ENCODE results near the gene ABCC5.

Gene ABCC5

GRCh38 chr3:183914856-183915255 lies 102.8 kb downstream of the ABCC5 start:
- DNase-seq (ENCODE audit: low read depth) = no peak
- no peak for TF ChIP-seq CTCF (conservative IDR thresholded peaks at IDR 0.05; ENCODE audit: low read depth, low read length)
- H3K4me3 ChIP-seq (ENCODE audit: low read depth, low read length) = no peak overlapping the region

GRCh38 chr3:183913580-183913920 lies 104.1 kb downstream of the ABCC5 start:
- no peak for DNase-seq (ENCODE audit: low read depth)
- no peak for TF ChIP-seq CTCF (conservative IDR thresholded peaks at IDR 0.05; ENCODE audit: low read depth, low read length)
- no peak overlapping the region for H3K4me3 ChIP-seq (ENCODE audit: low read depth, low read length)

GRCh38 chr3:183912895-183913579 lies 104.6 kb downstream of the ABCC5 start:
- TF ChIP-seq CTCF (conservative IDR thresholded peaks at IDR 0.05; ENCODE audit: low read depth, low read length) = no peak
- DNase-seq (ENCODE audit: low read depth) = no peak

GRCh38 chr3:183911763-183912506 lies 105.7 kb downstream of the ABCC5 start:
- H3K4me3 ChIP-seq (ENCODE audit: low read depth, low read length) = no peak overlapping the region
- TF ChIP-seq CTCF (conservative IDR thresholded peaks at IDR 0.05; ENCODE audit: low read depth, low read length) = no peak
- DNase-seq (ENCODE audit: low read depth) = no peak

More at GRCh38 chr3:183912895-183913579, 104.6 kb downstream of the ABCC5 start:
- no peak overlapping the region for H3K4me3 ChIP-seq (ENCODE audit: low read depth, low read length)

- TF ChIP-seq CTCF (conservative IDR thresholded peaks at IDR 0.05; ENCODE audit: low read depth, low read length) = no peak
- no peak for DNase-seq (ENCODE audit: low read depth)
- no peak overlapping the region for H3K4me3 ChIP-seq (ENCODE audit: low read depth, low read length)
Observed at GRCh38 chr3:183911087-183911486, 106.6 kb downstream of the ABCC5 start.

GRCh38 chr3:183909030-183909600 lies 108.6 kb downstream of the ABCC5 start:
- no peak for TF ChIP-seq CTCF (conservative IDR thresholded peaks at IDR 0.05; ENCODE audit: low read depth, low read length)
- no peak overlapping the region for H3K4me3 ChIP-seq (ENCODE audit: low read depth, low read length)
- no peak for DNase-seq (ENCODE audit: low read depth)
